Measurements from ENCODE around the gene AMH. TPM values are rescaled to one million over a fixed set of nuclear protein-coding genes. Genes with fewer than 3 reads are reported as not detected.
A peak's percentile ranks its signal among the peaks of the same experiment; 100 is the strongest.

The AMH gene
- polyA plus RNA-seq, 4 donors = 1.1 to 3.0 (median 2.0) TPM

DNA sequence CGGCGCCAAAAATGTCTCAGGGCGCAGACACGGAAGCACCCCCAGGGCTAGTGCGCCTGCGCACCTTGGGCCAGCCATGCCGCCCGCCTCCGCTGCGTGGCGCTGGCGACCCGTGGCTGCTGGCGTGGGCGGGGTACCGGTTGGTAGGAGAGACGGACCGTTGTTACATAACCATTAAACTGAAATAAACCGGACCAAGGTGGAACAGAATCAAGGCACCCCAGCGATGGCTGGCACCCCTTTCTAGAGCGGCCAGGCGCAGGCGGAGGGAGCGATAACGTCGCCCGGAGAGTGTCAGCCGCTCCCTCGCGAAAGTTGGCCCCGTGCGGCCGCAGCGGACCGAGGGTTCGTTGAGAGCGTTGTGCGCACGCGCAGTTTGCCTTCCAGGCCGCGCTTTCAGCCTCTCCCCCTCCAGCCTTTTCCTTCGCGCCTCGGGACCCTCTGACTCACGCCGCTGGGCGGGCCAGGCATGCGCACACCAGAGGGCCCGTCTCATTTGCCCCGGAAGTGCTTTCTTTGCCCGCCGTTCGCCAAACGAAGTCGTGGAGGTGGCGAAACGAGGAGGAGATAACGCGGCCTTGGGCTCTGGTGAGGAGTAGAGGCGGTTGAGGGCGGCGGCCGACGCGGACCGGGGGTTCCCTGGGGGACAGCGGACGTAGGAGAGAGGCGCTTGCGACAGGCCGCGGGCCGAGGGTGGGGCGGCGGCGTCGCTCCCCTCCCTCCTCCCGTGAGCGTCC, 12.6 kb upstream of the AMH start, which contains the start of the genes PLEKHJ1 and SF3A2:
Gene PLEKHJ1 (minus strand): TSS at position 16 of the 737 bp plus-strand sequence. CDS start 81 bp downstream, outside the sequence.
Gene SF3A2 (plus strand): TSS at position 511 of the 737 bp plus-strand sequence. CDS start 6,595 bp downstream, outside the sequence.
- Histone ChIP-seq H3K4me3 (ENCODE audit: low read depth in 1 of 3, low read length in 3 of 3) (peak within 1 kb of the TSS; percentile 71 to 98 (median 83)), H3K4me1 (ENCODE audit: control insufficient read depth in 3 of 3, insufficient read depth in 2 of 3, low read depth in 1 of 3, low read length in 2 of 3) (peaks cover 4 to 64% (median 11%) of the 10 kb centered on the region in 3 donors), H3K36me3 (ENCODE audit: control insufficient read depth in 3 of 3, insufficient read depth in 2 of 3, low read depth in 1 of 3, low read length in 3 of 3) (peaks cover 4 to 72% (median 5%) of the 10 kb centered on the region in 3 donors), H3K27ac (ENCODE audit: low read depth in 1 of 3, low read length in 2 of 3) (peak within 1 kb of the TSS; percentile 97 to 100 (median 99)), H3K9me3 (ENCODE audit: control insufficient read depth in 2 of 2, insufficient read depth in 1 of 2, low read depth in 1 of 2, low read length in 1 of 2) (peaks cover 0 to 2% of the 10 kb centered on the region in 2 donors), H3K27me3 (ENCODE audit: control insufficient read depth in 3 of 3, insufficient read depth in 3 of 3, low read length in 3 of 3) (no peaks in the 10 kb centered on the region)
- no peak for FAIRE-seq
- DNase-seq = peak; percentile 97 to 99
- 0% methylated on average over 77 to 80 of the region's 80 CpGs for WGBS, 3 donors

DNA sequence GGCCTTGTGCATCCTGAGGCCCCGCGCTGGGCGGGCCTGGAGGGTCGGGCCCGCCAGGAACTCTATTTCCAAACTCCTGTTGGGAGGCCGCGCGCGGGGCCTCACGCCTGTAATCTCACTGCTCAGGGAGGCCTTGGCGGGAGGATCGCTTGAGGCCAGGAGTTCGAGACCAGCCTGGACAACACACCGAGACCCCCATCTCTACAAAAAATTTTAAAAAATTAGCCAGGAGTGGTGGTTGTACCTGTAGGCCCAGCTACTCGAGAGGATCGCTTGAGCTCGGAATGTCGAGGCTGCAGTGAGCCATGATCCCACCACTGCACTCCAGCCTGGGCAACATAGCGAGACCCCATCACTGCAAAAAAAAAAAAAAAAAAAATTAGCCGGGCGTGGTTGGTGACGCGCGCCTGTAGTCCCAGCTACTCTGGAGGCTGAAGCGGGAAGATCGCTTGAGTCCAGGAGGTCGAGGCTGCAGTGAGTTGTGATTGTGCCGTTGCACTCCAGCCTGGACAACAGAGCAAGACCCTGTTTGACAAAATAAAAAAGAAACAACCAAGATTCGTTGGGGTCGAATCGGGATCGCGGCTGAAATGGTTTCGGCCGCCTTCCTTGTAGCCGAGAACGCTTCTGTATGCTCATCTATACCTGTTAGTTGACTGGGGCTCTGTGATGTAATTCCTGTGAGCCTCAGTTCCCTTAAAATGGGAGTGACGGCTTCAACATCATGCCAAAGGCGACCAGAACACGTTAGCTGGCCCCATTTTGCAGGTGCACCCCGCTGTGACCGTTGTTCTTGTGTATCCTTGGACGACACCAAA, 11.9 kb upstream of the AMH start:
- H3K27ac ChIP-seq (ENCODE audit: low read depth in 1 of 3, low read length in 2 of 3) = peak overlapping the region; percentile 97 to 100 (median 99)
- H3K27me3 ChIP-seq (ENCODE audit: control insufficient read depth in 3 of 3, insufficient read depth in 3 of 3, low read length in 3 of 3) = no peaks in the 10 kb centered on the region
- peak overlapping the region; percentile 71 to 98 (median 80) for H3K4me3 ChIP-seq (ENCODE audit: low read depth in 1 of 3, low read length in 3 of 3)
- H3K4me1 ChIP-seq (ENCODE audit: control insufficient read depth in 3 of 3, insufficient read depth in 2 of 3, low read depth in 1 of 3, low read length in 2 of 3) = peaks cover 4 to 71% (median 11%) of the 10 kb centered on the region in 3 donors
- peaks cover 3 to 70% (median 5%) of the 10 kb centered on the region in 3 donors for H3K36me3 ChIP-seq (ENCODE audit: control insufficient read depth in 3 of 3, insufficient read depth in 2 of 3, low read depth in 1 of 3, low read length in 3 of 3)
- DNase-seq (no peak), FAIRE-seq (no peak)
- WGBS, 3 donors = 33 to 42% (median 39%) methylated on average over 42 to 43 of the region's 43 CpGs
- peaks cover 0 to 2% of the 10 kb centered on the region in 2 donors for H3K9me3 ChIP-seq (ENCODE audit: control insufficient read depth in 2 of 2, insufficient read depth in 1 of 2, low read depth in 1 of 2, low read length in 1 of 2)

DNA sequence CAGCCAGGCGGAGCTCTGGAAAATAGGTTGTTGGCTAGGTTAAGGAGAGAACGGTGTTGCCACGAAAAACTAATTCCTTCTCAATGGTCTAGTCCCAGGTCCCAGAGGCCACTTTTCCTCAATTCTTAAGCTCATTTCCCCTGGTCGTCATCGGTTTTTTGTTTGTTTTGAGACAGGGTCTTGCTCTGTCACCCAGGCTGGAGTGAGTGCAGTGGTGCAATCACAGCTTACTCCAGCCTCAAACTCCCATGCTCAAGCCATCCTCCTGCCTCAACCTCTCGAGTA, 11.3 kb upstream of the AMH start:
- Histone ChIP-seq H3K36me3 (ENCODE audit: control insufficient read depth in 3 of 3, insufficient read depth in 2 of 3, low read depth in 1 of 3, low read length in 3 of 3) (peaks cover 0 to 69% (median 5%) of the 10 kb centered on the region in 3 donors), H3K27ac (ENCODE audit: low read depth in 1 of 3, low read length in 2 of 3) (peak overlapping the region in 2 of 3 donors; percentile 97 to 99), H3K27me3 (ENCODE audit: control insufficient read depth in 3 of 3, insufficient read depth in 3 of 3, low read length in 3 of 3) (no peaks in the 10 kb centered on the region), H3K4me1 (ENCODE audit: control insufficient read depth in 3 of 3, insufficient read depth in 2 of 3, low read depth in 1 of 3, low read length in 2 of 3) (peaks cover 9 to 77% (median 11%) of the 10 kb centered on the region in 3 donors), H3K4me3 (ENCODE audit: low read depth in 1 of 3, low read length in 3 of 3) (peak overlapping the region in 1 of 3 donors; percentile 71), H3K9me3 (ENCODE audit: control insufficient read depth in 2 of 2, insufficient read depth in 1 of 2, low read depth in 1 of 2, low read length in 1 of 2) (peaks cover 0 to 2% of the 10 kb centered on the region in 2 donors)
- DNase-seq (no peak), FAIRE-seq (no peak)
- WGBS, 3 donors = 59 to 81% (median 78%) methylated on average over 6 of the region's 6 CpGs

DNA sequence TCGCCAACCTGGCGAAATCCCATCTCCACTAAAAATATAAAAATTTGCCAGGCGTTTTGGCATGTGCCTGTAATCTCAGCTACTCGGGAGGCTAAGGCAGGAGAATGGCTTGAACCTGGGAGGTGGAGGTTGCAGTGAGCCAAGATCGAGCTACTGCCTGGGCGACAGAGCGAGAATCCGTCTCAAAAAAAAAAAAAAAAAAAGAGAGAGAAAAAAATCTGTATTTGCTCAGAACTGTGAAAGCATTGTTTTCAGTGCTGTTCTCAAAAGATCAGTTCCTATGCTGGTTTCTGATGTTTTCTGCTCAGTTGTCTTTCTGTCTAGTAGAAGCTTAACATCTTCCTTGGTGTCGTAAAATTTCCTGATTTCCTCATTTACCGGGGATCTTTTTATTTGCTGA, 9.9 kb upstream of the AMH start:
- Histone ChIP-seq H3K4me3 (ENCODE audit: low read depth in 1 of 3, low read length in 3 of 3) (no peak overlapping the region), H3K9me3 (ENCODE audit: control insufficient read depth in 2 of 2, insufficient read depth in 1 of 2, low read depth in 1 of 2, low read length in 1 of 2) (peaks cover 0 to 2% of the 10 kb centered on the region in 2 donors), H3K27ac (ENCODE audit: low read depth in 1 of 3, low read length in 2 of 3) (peak overlapping the region in 1 of 3 donors; percentile 93), H3K27me3 (ENCODE audit: control insufficient read depth in 3 of 3, insufficient read depth in 3 of 3, low read length in 3 of 3) (no peaks in the 10 kb centered on the region), H3K4me1 (ENCODE audit: control insufficient read depth in 3 of 3, insufficient read depth in 2 of 3, low read depth in 1 of 3, low read length in 2 of 3) (peaks cover 11 to 78% (median 20%) of the 10 kb centered on the region in 3 donors), H3K36me3 (ENCODE audit: control insufficient read depth in 3 of 3, insufficient read depth in 2 of 3, low read depth in 1 of 3, low read length in 3 of 3) (peaks cover 2 to 69% (median 10%) of the 10 kb centered on the region in 3 donors)
- FAIRE-seq = no peak
- DNase-seq = no peak
- 49 to 57% (median 55%) methylated on average over 10 of the region's 10 CpGs for WGBS, 3 donors

DNA sequence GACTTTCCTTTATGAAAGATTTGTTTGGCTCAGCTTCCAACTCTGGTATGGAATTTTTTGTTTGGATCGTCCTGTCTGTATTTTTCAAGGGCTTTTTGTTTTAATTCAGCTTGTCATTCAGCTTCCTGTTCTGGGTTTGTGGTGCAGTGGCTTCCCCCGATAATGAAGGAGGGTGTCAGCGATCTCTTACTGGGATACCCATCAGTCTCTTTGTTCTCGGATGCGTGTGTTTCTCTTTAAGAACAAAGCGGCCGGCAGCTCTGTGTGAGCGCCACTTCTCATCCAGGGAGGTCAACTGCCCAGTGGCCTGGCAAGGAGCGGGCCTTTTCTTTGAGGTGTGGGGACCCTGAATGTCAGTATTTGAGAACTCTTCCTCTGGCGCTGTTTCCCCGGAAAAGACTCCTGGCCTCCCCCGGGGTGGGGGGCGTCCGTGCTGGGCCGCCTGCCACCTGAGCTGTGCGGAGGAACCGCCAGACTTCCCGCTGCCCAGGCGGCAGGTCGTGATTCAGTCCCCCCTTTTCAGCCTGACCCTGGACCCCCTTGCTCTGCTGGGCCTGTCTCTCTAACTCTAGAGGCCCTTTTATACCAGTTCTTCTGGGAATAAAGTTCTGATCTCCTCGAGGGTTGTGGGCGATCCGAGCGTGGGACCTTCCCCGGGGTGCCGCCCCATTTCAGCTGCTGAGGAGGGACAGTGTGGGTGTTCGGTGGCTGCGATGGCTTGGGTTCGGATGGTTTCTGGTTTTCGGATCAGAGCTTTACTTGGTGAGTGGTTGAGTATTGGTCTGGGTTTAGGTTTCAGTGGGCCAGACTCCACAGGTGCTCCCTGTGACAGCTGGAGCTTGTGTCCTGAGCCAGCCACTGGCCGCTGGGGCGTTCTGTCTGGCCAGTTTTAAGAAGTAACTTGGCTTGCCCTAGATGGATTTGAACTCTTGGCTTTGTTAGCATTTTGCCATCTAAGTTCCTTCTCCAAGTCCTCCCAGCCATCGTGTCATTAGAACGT, 9.1 kb upstream of the AMH start:
- FAIRE-seq (no peak), DNase-seq (no peak)
- Histone ChIP-seq H3K36me3 (ENCODE audit: control insufficient read depth in 3 of 3, insufficient read depth in 2 of 3, low read depth in 1 of 3, low read length in 3 of 3) (peaks cover 8 to 69% (median 17%) of the 10 kb centered on the region in 3 donors), H3K4me3 (ENCODE audit: low read depth in 1 of 3, low read length in 3 of 3) (peak overlapping the region; percentile 18 to 44 (median 40)), H3K4me1 (ENCODE audit: control insufficient read depth in 3 of 3, insufficient read depth in 2 of 3, low read depth in 1 of 3, low read length in 2 of 3) (peaks cover 11 to 76% (median 21%) of the 10 kb centered on the region in 3 donors), H3K27me3 (ENCODE audit: control insufficient read depth in 3 of 3, insufficient read depth in 3 of 3, low read length in 3 of 3) (no peaks in the 10 kb centered on the region), H3K9me3 (ENCODE audit: control insufficient read depth in 2 of 2, insufficient read depth in 1 of 2, low read depth in 1 of 2, low read length in 1 of 2) (peaks cover 0 to 2% of the 10 kb centered on the region in 2 donors), H3K27ac (ENCODE audit: low read depth in 1 of 3, low read length in 2 of 3) (peak overlapping the region; percentile 52 to 93 (median 79))
- WGBS, 3 donors = 33 to 52% (median 34%) methylated on average over 34 of the region's 34 CpGs

DNA sequence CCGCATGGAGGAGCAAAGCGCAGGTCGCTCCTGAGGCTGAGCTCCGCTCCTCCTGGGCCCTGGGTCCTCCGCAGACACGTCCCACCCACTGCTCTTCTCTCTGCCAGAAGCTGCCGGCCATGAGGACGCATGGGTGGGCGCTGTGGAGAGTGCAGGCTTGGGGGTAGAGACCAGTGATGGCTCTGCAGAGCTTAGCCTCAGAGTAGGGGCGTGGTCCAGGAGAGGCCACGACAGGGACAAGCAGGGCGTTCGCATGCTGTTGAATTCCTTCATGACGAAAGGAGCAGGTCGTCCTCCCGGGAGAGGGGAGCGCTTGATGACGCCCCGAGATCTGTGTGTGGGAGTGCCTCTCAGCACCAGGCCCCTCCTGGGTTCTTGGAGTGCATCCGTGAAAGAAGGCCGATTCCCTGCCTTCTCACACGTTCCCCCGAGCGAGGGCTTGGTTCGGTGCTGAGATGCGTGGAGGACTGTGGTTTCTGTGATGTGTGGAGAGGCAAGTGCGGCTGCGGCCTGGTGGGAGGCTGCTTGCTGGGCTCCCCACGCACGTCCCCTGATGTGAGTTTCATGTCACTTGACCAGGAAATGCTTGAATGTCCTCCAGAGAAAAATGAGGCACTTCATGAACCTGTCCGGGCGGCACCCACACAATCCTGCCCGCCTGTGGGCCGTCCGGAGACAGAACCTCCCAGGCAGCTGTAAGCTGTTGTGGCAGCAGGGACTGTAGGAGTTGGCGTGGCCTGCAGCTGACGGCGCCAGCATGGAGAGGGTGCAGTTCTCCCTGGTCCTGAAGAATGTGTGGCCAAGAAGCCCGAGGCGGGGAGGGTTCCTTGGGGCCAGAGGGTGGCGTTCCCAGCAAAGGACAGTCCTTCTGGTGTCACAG, 8.0 kb upstream of the AMH start:
- Histone ChIP-seq H3K4me3 (ENCODE audit: low read depth in 1 of 3, low read length in 3 of 3) (peak overlapping the region in 1 of 3 donors; percentile 44), H3K9me3 (ENCODE audit: control insufficient read depth in 2 of 2, insufficient read depth in 1 of 2, low read depth in 1 of 2, low read length in 1 of 2) (peaks cover 0 to 2% of the 10 kb centered on the region in 2 donors), H3K27me3 (ENCODE audit: control insufficient read depth in 3 of 3, insufficient read depth in 3 of 3, low read length in 3 of 3) (no peaks in the 10 kb centered on the region), H3K4me1 (ENCODE audit: control insufficient read depth in 3 of 3, insufficient read depth in 2 of 3, low read depth in 1 of 3, low read length in 2 of 3) (peaks cover 11 to 74% (median 21%) of the 10 kb centered on the region in 3 donors), H3K36me3 (ENCODE audit: control insufficient read depth in 3 of 3, insufficient read depth in 2 of 3, low read depth in 1 of 3, low read length in 3 of 3) (peaks cover 17 to 79% (median 27%) of the 10 kb centered on the region in 3 donors), H3K27ac (ENCODE audit: low read depth in 1 of 3, low read length in 2 of 3) (peak overlapping the region; percentile 53 to 93 (median 79))
- FAIRE-seq (no peak), DNase-seq (peak; percentile 66 to 77)
- 30 to 63% (median 45%) methylated on average over 41 of the region's 41 CpGs for WGBS, 3 donors

DNA sequence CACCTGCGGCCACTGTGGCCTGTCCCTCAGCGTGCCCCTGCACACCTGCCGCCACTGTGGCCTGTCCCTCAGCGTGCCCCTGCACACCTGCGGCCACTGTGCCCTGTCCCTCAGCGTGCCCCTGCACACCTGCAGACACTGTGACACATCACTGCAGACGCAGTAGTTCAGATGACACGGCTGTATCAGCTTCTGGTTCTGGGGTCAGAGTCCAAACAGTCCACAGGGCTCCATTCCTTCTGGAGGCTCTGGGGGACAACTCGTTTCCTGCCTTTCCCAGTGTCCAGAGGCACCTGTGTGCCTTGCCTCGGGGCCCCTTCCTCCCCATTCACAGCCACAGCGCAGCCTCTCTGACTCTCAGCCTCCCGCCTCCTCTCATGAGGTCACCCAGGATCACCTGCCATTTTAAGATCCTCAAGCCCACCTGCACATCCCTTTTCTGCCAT, 7.0 kb upstream of the AMH start:
- FAIRE-seq (no peak), DNase-seq (peak; percentile 92 to 95)
- Histone ChIP-seq H3K4me3 (ENCODE audit: low read depth in 1 of 3, low read length in 3 of 3) (no peak overlapping the region), H3K27ac (ENCODE audit: low read depth in 1 of 3, low read length in 2 of 3) (peak overlapping the region; percentile 57 to 93 (median 79)), H3K9me3 (ENCODE audit: control insufficient read depth in 2 of 2, insufficient read depth in 1 of 2, low read depth in 1 of 2, low read length in 1 of 2) (peaks cover 0 to 2% of the 10 kb centered on the region in 2 donors), H3K36me3 (ENCODE audit: control insufficient read depth in 3 of 3, insufficient read depth in 2 of 3, low read depth in 1 of 3, low read length in 3 of 3) (peaks cover 21 to 87% (median 36%) of the 10 kb centered on the region in 3 donors), H3K4me1 (ENCODE audit: control insufficient read depth in 3 of 3, insufficient read depth in 2 of 3, low read depth in 1 of 3, low read length in 2 of 3) (peaks cover 11 to 74% (median 21%) of the 10 kb centered on the region in 3 donors), H3K27me3 (ENCODE audit: control insufficient read depth in 3 of 3, insufficient read depth in 3 of 3, low read length in 3 of 3) (no peaks in the 10 kb centered on the region)
- 33 to 60% (median 42%) methylated on average over 12 of the region's 12 CpGs for WGBS, 3 donors

Measured in small intestine (tissue), 7 donors.